ENCODE results near the gene RAD51D. TPM values are rescaled to one million over a fixed set of nuclear protein-coding genes. Genes with fewer than 3 reads are reported as not detected.
A peak's percentile ranks its signal among the peaks of the same experiment; 100 is the strongest.
"Not testable (repeated sequence)": the region's sequence is repeated elsewhere in the genome, so short reads cannot be mapped to it uniquely, and the experiment has no call there.

RAD51D gene
- total and polyA plus RNA-seq, 2 donors (not counting 1 experiment from before 2014, with no cell fraction given), result 12.6 to 15.6 TPM

GRCh38 chr17:35095741-35096140 lies 23.9 kb downstream of the RAD51D start:
- H2AFZ ChIP-seq (ENCODE audit: low read length), result no peak overlapping the region
- DNase-seq (ENCODE audit: low read depth in 2 of 2), result no peak
- TF ChIP-seq EZH2 (IDR thresholded peaks at IDR 0.05; ENCODE audit: low read length, missing control alignments), result no peak
- TF ChIP-seq, protein P1, sequence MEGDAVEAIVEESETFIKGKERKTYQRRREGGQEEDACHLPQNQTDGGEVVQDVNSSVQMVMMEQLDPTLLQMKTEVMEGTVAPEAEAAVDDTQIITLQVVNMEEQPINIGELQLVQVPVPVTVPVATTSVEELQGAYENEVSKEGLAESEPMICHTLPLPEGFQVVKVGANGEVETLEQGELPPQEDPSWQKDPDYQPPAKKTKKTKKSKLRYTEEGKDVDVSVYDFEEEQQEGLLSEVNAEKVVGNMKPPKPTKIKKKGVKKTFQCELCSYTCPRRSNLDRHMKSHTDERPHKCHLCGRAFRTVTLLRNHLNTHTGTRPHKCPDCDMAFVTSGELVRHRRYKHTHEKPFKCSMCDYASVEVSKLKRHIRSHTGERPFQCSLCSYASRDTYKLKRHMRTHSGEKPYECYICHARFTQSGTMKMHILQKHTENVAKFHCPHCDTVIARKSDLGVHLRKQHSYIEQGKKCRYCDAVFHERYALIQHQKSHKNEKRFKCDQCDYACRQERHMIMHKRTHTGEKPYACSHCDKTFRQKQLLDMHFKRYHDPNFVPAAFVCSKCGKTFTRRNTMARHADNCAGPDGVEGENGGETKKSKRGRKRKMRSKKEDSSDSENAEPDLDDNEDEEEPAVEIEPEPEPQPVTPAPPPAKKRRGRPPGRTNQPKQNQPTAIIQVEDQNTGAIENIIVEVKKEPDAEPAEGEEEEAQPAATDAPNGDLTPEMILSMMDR (conservative IDR thresholded peaks at IDR 0.05 in 1 of 2, IDR thresholded peaks at IDR 0.05 in 1 of 2; ENCODE audit: low read depth in 1 of 2, low read length in 2 of 2), result no peak

GRCh38 chr17:35094902-35095301 lies 24.8 kb downstream of the RAD51D start:
- peak; percentile 88 to 92 for DNase-seq (ENCODE audit: low read depth in 2 of 2)
- peaks cover 3% of the 10 kb centered on the region for H3K36me3 ChIP-seq (ENCODE audit: control insufficient read depth, insufficient read depth, low read length)
- H3K4me2 ChIP-seq (ENCODE audit: extremely low read depth, insufficient read depth, low read length), result no peak overlapping the region
- no peak for TF ChIP-seq EZH2 (IDR thresholded peaks at IDR 0.05; ENCODE audit: low read length, missing control alignments)
- TF ChIP-seq, protein P1 (conservative IDR thresholded peaks at IDR 0.05 in 1 of 2, IDR thresholded peaks at IDR 0.05 in 1 of 2; ENCODE audit: low read depth in 1 of 2, low read length in 2 of 2), result no peak
- H4K20me1 ChIP-seq (ENCODE audit: control insufficient read depth, extremely low read depth, insufficient read depth, low read length), result no peaks in the 10 kb centered on the region
- no peaks in the 10 kb centered on the region for H3K79me2 ChIP-seq (ENCODE audit: control insufficient read depth, insufficient read depth, low read length)
- no peaks in the 10 kb centered on the region for H3K27me3 ChIP-seq (ENCODE audit: control insufficient read depth, insufficient read depth, low read length)
- H2AFZ ChIP-seq (ENCODE audit: low read length), result peak overlapping the region; percentile 66
- no peak overlapping the region for H3K9ac ChIP-seq (ENCODE audit: insufficient read depth, low read length)
- H3K4me1 ChIP-seq (ENCODE audit: control insufficient read depth, extremely low read depth, insufficient read depth, low read length), result peaks cover 4% of the 10 kb centered on the region
- no peak overlapping the region for H3K4me3 ChIP-seq (replicated peaks in 1 of 4; ENCODE audit: control extremely low read depth in 1 of 4, insufficient read depth in 1 of 4, low read depth in 3 of 4, low read length in 4 of 4)
- H3K9me3 ChIP-seq (ENCODE audit: control insufficient read depth, insufficient read depth, low read depth, low read length), result no peaks in the 10 kb centered on the region
- H3K27ac ChIP-seq (ENCODE audit: insufficient read depth, low read length), result peak overlapping the region; percentile 40

More at GRCh38 chr17:35095741-35096140, 23.9 kb downstream of the RAD51D start:
- Histone ChIP-seq H3K4me3 (replicated peaks in 1 of 4; ENCODE audit: control extremely low read depth in 1 of 4, insufficient read depth in 1 of 4, low read depth in 3 of 4, low read length in 4 of 4) (no peak overlapping the region), H3K27ac (ENCODE audit: insufficient read depth, low read length) (no peak overlapping the region), H3K4me1 (ENCODE audit: control insufficient read depth, extremely low read depth, insufficient read depth, low read length) (peaks cover 4% of the 10 kb centered on the region), H3K79me2 (ENCODE audit: control insufficient read depth, insufficient read depth, low read length) (no peaks in the 10 kb centered on the region), H3K27me3 (ENCODE audit: control insufficient read depth, insufficient read depth, low read length) (no peaks in the 10 kb centered on the region), H4K20me1 (ENCODE audit: control insufficient read depth, extremely low read depth, insufficient read depth, low read length) (no peaks in the 10 kb centered on the region), H3K9ac (ENCODE audit: insufficient read depth, low read length) (no peak overlapping the region), H3K4me2 (ENCODE audit: extremely low read depth, insufficient read depth, low read length) (no peak overlapping the region), H3K36me3 (ENCODE audit: control insufficient read depth, insufficient read depth, low read length) (peaks cover 3% of the 10 kb centered on the region), H3K9me3 (ENCODE audit: control insufficient read depth, insufficient read depth, low read depth, low read length) (no peaks in the 10 kb centered on the region)

- not testable (repeated sequence) for H4K20me1 ChIP-seq (ENCODE audit: control insufficient read depth, extremely low read depth, insufficient read depth, low read length)
Observed at GRCh38 chr17:35090707-35091106, 29.0 kb downstream of the RAD51D start.

More at GRCh38 chr17:35090707-35091106, 29.0 kb downstream of the RAD51D start:
- not testable (repeated sequence) for H2AFZ ChIP-seq (ENCODE audit: low read length); H3K36me3 ChIP-seq (ENCODE audit: control insufficient read depth, insufficient read depth, low read length); H3K4me1 ChIP-seq (ENCODE audit: control insufficient read depth, extremely low read depth, insufficient read depth, low read length); H3K4me3 ChIP-seq (replicated peaks in 1 of 4; ENCODE audit: control extremely low read depth in 1 of 4, insufficient read depth in 1 of 4, low read depth in 3 of 4, low read length in 4 of 4); H3K9ac ChIP-seq (ENCODE audit: insufficient read depth, low read length); H3K27ac ChIP-seq (ENCODE audit: insufficient read depth, low read length); DNase-seq (ENCODE audit: low read depth in 2 of 2); H3K27me3 ChIP-seq (ENCODE audit: control insufficient read depth, insufficient read depth, low read length); H3K4me2 ChIP-seq (ENCODE audit: extremely low read depth, insufficient read depth, low read length); H3K9me3 ChIP-seq (ENCODE audit: control insufficient read depth, insufficient read depth, low read depth, low read length)
- peaks cover 30% of the 10 kb centered on the region for H3K79me2 ChIP-seq (ENCODE audit: control insufficient read depth, insufficient read depth, low read length)

All from fibroblast of lung (primary cell).